Omental fat pad (tissue), 4 donors: ENCODE results near the gene UTP11. TPM values are rescaled to one million over a fixed set of nuclear protein-coding genes. Genes with fewer than 3 reads are reported as not detected.

Experiments
- ATAC-seq: fragments of 150-250 bp; one replicate; pipeline ENCODE4 v1.9.1; 2016; ENCODE audit warnings: mild to moderate bottlenecking, moderate library complexity; ENCODE audit not compliant: low FRiP score
- DNase-seq: peaks from one replicate; pipeline ENCODE4 v3.0.0-alpha.2; 2019; ENCODE audit warnings: low spot score
- total RNA-seq, 4 donors: library from RNA; depleted of rRNA; stranded (reverse); fragments of >200 nt; gene quantifications; one replicate each; pipeline ENCODE4 v1.1.0, GENCODE V29; 2016
- TF ChIP-seq, protein P1 (sequence below), 3 donors: fragments of 450-650 bp; IDR thresholded peaks; one replicate each; pipeline ENCODE4 v1.5.1; 2016 to 2017; ENCODE audit warnings: antibody characterized with exemption in 3 of 3, mild to moderate bottlenecking in 3 of 3, moderate library complexity in 2 of 3

Gene UTP11
- total RNA-seq, 4 donors from 2014 or later = 25.1 to 55.2 (median 30.4) TPM

GRCh38 chr1:38050397-38051078 lies 38.0 kb downstream of the UTP11 start:
- TF ChIP-seq, protein P1, sequence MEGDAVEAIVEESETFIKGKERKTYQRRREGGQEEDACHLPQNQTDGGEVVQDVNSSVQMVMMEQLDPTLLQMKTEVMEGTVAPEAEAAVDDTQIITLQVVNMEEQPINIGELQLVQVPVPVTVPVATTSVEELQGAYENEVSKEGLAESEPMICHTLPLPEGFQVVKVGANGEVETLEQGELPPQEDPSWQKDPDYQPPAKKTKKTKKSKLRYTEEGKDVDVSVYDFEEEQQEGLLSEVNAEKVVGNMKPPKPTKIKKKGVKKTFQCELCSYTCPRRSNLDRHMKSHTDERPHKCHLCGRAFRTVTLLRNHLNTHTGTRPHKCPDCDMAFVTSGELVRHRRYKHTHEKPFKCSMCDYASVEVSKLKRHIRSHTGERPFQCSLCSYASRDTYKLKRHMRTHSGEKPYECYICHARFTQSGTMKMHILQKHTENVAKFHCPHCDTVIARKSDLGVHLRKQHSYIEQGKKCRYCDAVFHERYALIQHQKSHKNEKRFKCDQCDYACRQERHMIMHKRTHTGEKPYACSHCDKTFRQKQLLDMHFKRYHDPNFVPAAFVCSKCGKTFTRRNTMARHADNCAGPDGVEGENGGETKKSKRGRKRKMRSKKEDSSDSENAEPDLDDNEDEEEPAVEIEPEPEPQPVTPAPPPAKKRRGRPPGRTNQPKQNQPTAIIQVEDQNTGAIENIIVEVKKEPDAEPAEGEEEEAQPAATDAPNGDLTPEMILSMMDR (IDR thresholded peaks at IDR 0.05) = no peak
- ATAC-seq (no peak), DNase-seq (no peak)

DNA sequence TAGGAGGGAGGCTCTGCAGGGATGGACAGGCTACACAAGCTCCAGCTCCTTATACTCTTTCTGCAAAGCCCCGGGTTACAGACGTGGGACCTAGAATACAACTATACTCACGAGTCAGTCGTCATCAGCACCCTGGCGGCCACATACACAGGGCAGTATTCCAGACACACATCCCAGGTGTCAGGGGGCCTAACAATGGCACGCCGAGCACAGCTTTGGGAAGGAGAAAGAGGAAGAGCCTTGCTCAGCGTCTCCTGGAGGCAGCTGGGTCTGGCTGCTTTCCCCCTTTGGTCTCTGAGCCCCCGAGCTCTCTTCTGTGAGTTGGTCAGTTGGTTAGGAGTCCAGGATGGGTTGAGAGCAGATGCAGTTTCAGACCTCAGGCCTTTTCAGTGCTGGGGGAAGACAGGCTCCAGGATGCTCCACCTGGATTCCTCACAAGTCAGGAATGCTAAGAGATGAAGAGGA lies 38.6 kb downstream of the UTP11 start:
- no peak for DNase-seq
- TF ChIP-seq, protein P1 (IDR thresholded peaks at IDR 0.05) = no peak
- no peak for ATAC-seq

DNA sequence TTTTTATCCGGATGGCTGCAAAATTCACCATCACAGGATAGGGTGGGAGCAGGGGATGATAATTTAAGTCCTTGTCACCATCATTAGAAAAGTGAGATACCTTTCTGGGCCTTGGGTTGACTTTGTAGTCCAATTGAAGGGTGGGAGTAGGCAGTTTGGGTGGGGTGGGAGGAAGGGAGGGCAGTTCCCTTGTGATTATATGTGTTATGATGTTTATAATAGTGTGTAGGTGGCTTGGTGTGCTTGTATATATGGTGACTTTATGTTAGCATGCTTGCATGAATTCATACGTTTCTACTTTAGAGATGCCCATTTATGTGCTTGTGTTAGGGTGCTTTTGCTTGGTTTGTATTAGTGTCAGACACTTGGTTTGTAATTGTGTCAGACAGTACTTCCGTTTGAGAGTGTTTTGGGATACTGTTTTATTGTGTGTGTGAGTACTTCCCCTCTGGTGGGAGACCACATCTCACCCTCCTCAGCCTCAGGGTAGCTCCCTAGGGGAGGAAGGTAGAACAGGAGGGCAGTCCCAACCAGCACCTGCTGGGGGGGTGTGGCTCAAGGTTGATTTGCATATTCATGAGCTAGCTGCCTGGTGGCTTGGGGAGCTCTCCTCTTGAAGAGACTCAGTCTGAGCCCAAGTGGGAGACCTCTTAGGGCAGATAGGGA lies 40.3 kb downstream of the UTP11 start:
- ATAC-seq = no peak
- TF ChIP-seq, protein P1 (IDR thresholded peaks at IDR 0.05) = no peak

DNA sequence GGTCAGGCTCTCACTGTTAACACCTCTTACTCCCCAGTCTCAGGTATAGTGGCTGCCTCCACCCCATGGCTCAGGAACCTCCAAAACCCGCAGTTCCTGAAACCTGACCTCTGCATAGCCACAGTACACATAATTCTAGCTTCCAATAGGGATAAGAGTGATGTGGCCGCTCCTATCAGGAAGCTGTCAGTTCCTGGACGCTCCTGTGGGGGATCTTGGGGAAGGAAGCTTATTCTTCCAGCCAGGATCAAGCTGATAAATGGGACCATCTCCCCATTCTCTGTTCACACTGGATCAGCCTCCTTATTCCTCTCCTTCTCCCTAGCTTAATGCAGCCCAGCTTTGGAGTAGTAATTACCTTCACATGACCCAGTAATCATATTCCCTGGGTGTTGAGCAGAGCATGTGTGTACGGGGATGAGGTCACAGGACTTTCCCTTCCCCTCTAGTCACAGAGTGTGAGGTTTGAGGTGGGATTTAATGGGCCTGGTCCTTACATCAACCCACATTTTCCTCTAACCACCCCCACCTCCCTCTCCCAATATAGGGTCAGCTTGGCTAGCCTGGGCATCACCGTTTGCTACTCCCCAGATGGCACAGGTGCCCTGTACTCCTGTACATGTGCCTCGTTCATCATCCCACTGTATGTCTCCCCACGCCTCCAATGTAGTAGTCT lies 41.0 kb downstream of the UTP11 start:
- ATAC-seq (no peak), DNase-seq (no peak)
- TF ChIP-seq, protein P1 (IDR thresholded peaks at IDR 0.05) = no peak

More for the DNA sequence above, 40.3 kb downstream of the UTP11 start:
- no peak for DNase-seq

GRCh38 chr1:38055398-38055797 lies 42.9 kb downstream of the UTP11 start:
- no peak for ATAC-seq
- TF ChIP-seq, protein P1 (IDR thresholded peaks at IDR 0.05) = no peak
- DNase-seq = no peak

GRCh38 chr1:38055965-38056364 lies 43.4 kb downstream of the UTP11 start:
- no peak for ATAC-seq
- TF ChIP-seq, protein P1 (IDR thresholded peaks at IDR 0.05) = no peak
- DNase-seq = no peak
